ENCODE results near the gene FBXL15. TPM values are rescaled to one million over a fixed set of nuclear protein-coding genes. Genes with fewer than 3 reads are reported as not detected.

FBXL15 gene
- 10 to 100 TPM in 1 of 4 donors, 1 to 10 TPM in 3; 6.3 to 17.2 (median 7.1) TPM for polyA plus RNA-seq (ENCODE audit: insufficient read length in 4 of 4)

GRCh38 chr10:102420714-102421506 is at the start of gene FBXL15:
TSS of gene FBXL15 (plus strand) at chr10:102420836. CDS start at chr10:102421130, 294 bp downstream.
- DNase-seq (ENCODE audit: low read depth in 4 of 4, low spot score in 3 of 4), result peak; percentile 97 to 99 (median 97)

GRCh38 chr10:102371295-102371694 is 49.3 kb upstream of the FBXL15 start:
- DNase-seq (ENCODE audit: low read depth in 4 of 4, low spot score in 3 of 4), result no peak

GRCh38 chr10:102375250-102375649 is 45.4 kb upstream of the FBXL15 start:
- DNase-seq (ENCODE audit: low read depth in 4 of 4, low spot score in 3 of 4), result no peak

- no peak for DNase-seq (ENCODE audit: low read depth in 4 of 4, low spot score in 3 of 4)
Observed at GRCh38 chr10:102375867-102376266, 44.8 kb upstream of the FBXL15 start.

GRCh38 chr10:102376901-102377300 is 43.7 kb upstream of the FBXL15 start:
- DNase-seq (ENCODE audit: low read depth in 4 of 4, low spot score in 3 of 4), result no peak

GRCh38 chr10:102379383-102379782 is 41.3 kb upstream of the FBXL15 start:
- no peak for DNase-seq (ENCODE audit: low read depth in 4 of 4, low spot score in 3 of 4)

GRCh38 chr10:102381983-102382382 is 38.7 kb upstream of the FBXL15 start:
- DNase-seq (ENCODE audit: low read depth in 4 of 4, low spot score in 3 of 4), result no peak

GRCh38 chr10:102382871-102383270 is 37.8 kb upstream of the FBXL15 start:
- DNase-seq (ENCODE audit: low read depth in 4 of 4, low spot score in 3 of 4), result no peak

GRCh38 chr10:102384053-102384452 is 36.6 kb upstream of the FBXL15 start:
- DNase-seq (ENCODE audit: low read depth in 4 of 4, low spot score in 3 of 4), result no peak

- no peak for DNase-seq (ENCODE audit: low read depth in 4 of 4, low spot score in 3 of 4)
Observed at GRCh38 chr10:102384606-102385429, 35.8 kb upstream of the FBXL15 start.

- DNase-seq (ENCODE audit: low read depth in 4 of 4, low spot score in 3 of 4), result no peak
Observed at GRCh38 chr10:102389894-102390293, 30.7 kb upstream of the FBXL15 start.

GRCh38 chr10:102392306-102392705 is 28.3 kb upstream of the FBXL15 start:
- DNase-seq (ENCODE audit: low read depth in 4 of 4, low spot score in 3 of 4), result no peak

GRCh38 chr10:102393411-102394078 is 27.1 kb upstream of the FBXL15 start:
- DNase-seq (ENCODE audit: low read depth in 4 of 4, low spot score in 3 of 4), result no peak

GRCh38 chr10:102394079-102394800 is 26.4 kb upstream of the FBXL15 start:
- DNase-seq (ENCODE audit: low read depth in 4 of 4, low spot score in 3 of 4), result peak; percentile 72 to 84 (median 75)

GRCh38 chr10:102394801-102395399 is 25.7 kb upstream of the FBXL15 start:
- DNase-seq (ENCODE audit: low read depth in 4 of 4, low spot score in 3 of 4), result peak in 1 of 4 donors; percentile 32

GRCh38 chr10:102395400-102396316 is 25.0 kb upstream of the FBXL15 start, which contains the start of gene NFKB2:
TSS of gene NFKB2 (plus strand) at chr10:102395705. CDS start at chr10:102395960, 255 bp downstream.
- DNase-seq (ENCODE audit: low read depth in 4 of 4, low spot score in 3 of 4), result peak in 3 of 4 donors; percentile 79 to 89 (median 82)

- DNase-seq (ENCODE audit: low read depth in 4 of 4, low spot score in 3 of 4), result no peak
Observed at GRCh38 chr10:102396317-102396650, 24.4 kb upstream of the FBXL15 start.

GRCh38 chr10:102396730-102397151 is 23.9 kb upstream of the FBXL15 start:
- DNase-seq (ENCODE audit: low read depth in 4 of 4, low spot score in 3 of 4), result no peak
